ENCODE results near the gene SDR39U1.
A peak's percentile ranks its signal among the peaks of the same experiment; 100 is the strongest.

SDR39U1 gene

GRCh38 chr14:24443053-24443665 is 583 bp upstream of the SDR39U1 start:
- no peak for DNase-seq (ENCODE audit: low read depth in 2 of 2)

- no peak for DNase-seq (ENCODE audit: low read depth in 2 of 2)
These were observed 704 bp downstream of the SDR39U1 start for GRCh38 chr14:24441904-24442239.

- DNase-seq (ENCODE audit: low read depth in 2 of 2) = no peak
These were observed 1.1 kb downstream of the SDR39U1 start for GRCh38 chr14:24441485-24441884.

- no peak for DNase-seq (ENCODE audit: low read depth in 2 of 2)
These were observed 1.8 kb downstream of the SDR39U1 start for GRCh38 chr14:24440606-24441399.

GRCh38 chr14:24439830-24440605 is 2.6 kb downstream of the SDR39U1 start:
- no peak for DNase-seq (ENCODE audit: low read depth in 2 of 2)

- DNase-seq (ENCODE audit: low read depth in 2 of 2) = no peak
These were observed 3.3 kb downstream of the SDR39U1 start for GRCh38 chr14:24439257-24439656.

- no peak for DNase-seq (ENCODE audit: low read depth in 2 of 2)
These were observed 4.1 kb downstream of the SDR39U1 start for GRCh38 chr14:24438223-24439097.

- DNase-seq (ENCODE audit: low read depth in 2 of 2) = no peak
These were observed 4.9 kb downstream of the SDR39U1 start for GRCh38 chr14:24437736-24438067.

- no peak for DNase-seq (ENCODE audit: low read depth in 2 of 2)
These were observed 5.4 kb downstream of the SDR39U1 start for GRCh38 chr14:24437020-24437735.

GRCh38 chr14:24436355-24437019 is 6.1 kb downstream of the SDR39U1 start:
- no peak for DNase-seq (ENCODE audit: low read depth in 2 of 2)

- DNase-seq (ENCODE audit: low read depth in 2 of 2) = no peak
These were observed 6.6 kb downstream of the SDR39U1 start for GRCh38 chr14:24435998-24436354.

GRCh38 chr14:24435192-24435810 is 7.3 kb downstream of the SDR39U1 start:
- no peak for DNase-seq (ENCODE audit: low read depth in 2 of 2)

GRCh38 chr14:24434676-24435075 is 7.9 kb downstream of the SDR39U1 start:
- DNase-seq (ENCODE audit: low read depth in 2 of 2) = no peak

GRCh38 chr14:24434036-24434435 is 8.5 kb downstream of the SDR39U1 start:
- no peak for DNase-seq (ENCODE audit: low read depth in 2 of 2)

GRCh38 chr14:24432259-24433131 is 10.1 kb downstream of the SDR39U1 start:
- no peak for DNase-seq (ENCODE audit: low read depth in 2 of 2)

GRCh38 chr14:24431569-24432258 is 10.9 kb downstream of the SDR39U1 start:
- peak; percentile 73 to 79 for DNase-seq (ENCODE audit: low read depth in 2 of 2)

- DNase-seq (ENCODE audit: low read depth in 2 of 2) = peak in 1 of 2 donors; percentile 38
These were observed 11.7 kb downstream of the SDR39U1 start for GRCh38 chr14:24430682-24431568.
